Neuronal stem cell (in vitro differentiated cells): ENCODE data around the gene GNLY.

Experiments used
- DNase-seq: peaks from one replicate; pipeline ENCODE4 v3.0.0-alpha.2; 2013; ENCODE audit warnings: low spot score
- H2AFZ ChIP-seq: one replicate; pipeline ENCODE4 v1.6.1; 2013; ENCODE audit warnings: mild to moderate bottlenecking, low read length, inconsistent platforms
- H2AK5ac ChIP-seq: 2 replicates; pipeline ENCODE4 v1.6.1; 2013; ENCODE audit warnings: low read depth, mild to moderate bottlenecking, inconsistent platforms, low read length, moderate library complexity, mixed read lengths
- H2BK120ac ChIP-seq: 2 replicates; pipeline ENCODE4 v1.6.1; 2013; ENCODE audit warnings: low read depth, mild to moderate bottlenecking, inconsistent platforms, low read length, moderate library complexity, mixed read lengths
- H2BK12ac ChIP-seq: one replicate; pipeline ENCODE4 v1.6.1; 2013; ENCODE audit warnings: low read length, inconsistent platforms
- H2BK15ac ChIP-seq: 2 replicates; pipeline ENCODE4 v1.6.1; 2013; ENCODE audit warnings: mild to moderate bottlenecking, low read length, inconsistent platforms, mixed read lengths
- H2BK5ac ChIP-seq: one replicate; pipeline ENCODE4 v1.6.1; 2013; ENCODE audit warnings: inconsistent platforms, mild to moderate bottlenecking, low read length, moderate library complexity
- H3K14ac ChIP-seq: one replicate; pipeline ENCODE4 v1.6.1; 2013; ENCODE audit warnings: low read length, inconsistent platforms
- H3K18ac ChIP-seq: 2 replicates; pipeline ENCODE4 v1.6.1; 2013; ENCODE audit warnings: low read length, inconsistent platforms
- H3K23ac ChIP-seq: 2 replicates; pipeline ENCODE4 v1.6.1; 2013; ENCODE audit warnings: low read depth, mild to moderate bottlenecking, mixed read lengths, low read length, inconsistent platforms; ENCODE audit not compliant: poor library complexity
- H3K27ac ChIP-seq: replicated peaks from 3 replicates; pipeline ENCODE4 v1.5.1; 2013; ENCODE audit warnings: low read length, inconsistent platforms
- H3K27me3 ChIP-seq, 3 experiments: 2 replicates each; pipeline ENCODE4 v1.6.1; 2013; ENCODE audit warnings: low read length in 3 of 3, mild to moderate bottlenecking in 2 of 3, inconsistent platforms in 1 of 3, low read depth in 1 of 3, mixed read lengths in 1 of 3, moderate library complexity in 1 of 3; ENCODE audit not compliant: control insufficient read depth in 3 of 3, insufficient read depth in 3 of 3
- H3K36me3 ChIP-seq, 2 donors: replicated peaks in 1 of 2; 2 replicates each; pipeline ENCODE4 v1.6.1; 2013; ENCODE audit warnings: low read length in 2 of 2; ENCODE audit not compliant: control insufficient read depth in 2 of 2, insufficient read depth in 2 of 2
- H3K4ac ChIP-seq: 2 replicates; pipeline ENCODE4 v1.6.1; 2013; ENCODE audit warnings: inconsistent platforms, mild to moderate bottlenecking, low read length, moderate library complexity
- H3K4me1 ChIP-seq, 2 donors: 1 replicate in 1 of 2; 2 replicates in 1 of 2; pipeline ENCODE4 v1.6.1; 2013; ENCODE audit warnings: low read length in 2 of 2, low read depth in 1 of 2; ENCODE audit not compliant: control insufficient read depth in 2 of 2, insufficient read depth in 1 of 2
- H3K4me2 ChIP-seq: one replicate; pipeline ENCODE4 v1.6.1; 2013; ENCODE audit warnings: mild to moderate bottlenecking, low read length, inconsistent platforms; ENCODE audit not compliant: insufficient read depth, poor library complexity, severe bottlenecking
- H3K4me3 ChIP-seq, 2 donors: 2 replicates each; pipeline ENCODE4 v1.5.1; 2013; ENCODE audit warnings: low read length in 2 of 2, mild to moderate bottlenecking in 2 of 2, inconsistent platforms in 1 of 2, moderate library complexity in 1 of 2
- H3K79me1 ChIP-seq: one replicate; pipeline ENCODE4 v1.6.1; 2013; ENCODE audit warnings: low read depth, mild to moderate bottlenecking, inconsistent platforms, low read length, moderate library complexity
- H3K9ac ChIP-seq: one replicate; pipeline ENCODE4 v1.6.1; 2013; ENCODE audit warnings: mild to moderate bottlenecking, low read depth, low read length, inconsistent platforms; ENCODE audit not compliant: poor library complexity
- H3K9me3 ChIP-seq, 2 donors: replicated peaks in 1 of 2; 2 replicates each; pipeline versions ENCODE3 to v1.6.1; 2013; ENCODE audit warnings: low read length in 2 of 2, mild to moderate bottlenecking in 2 of 2, inconsistent platforms in 1 of 2, low read depth in 1 of 2, mixed read lengths in 1 of 2, moderate library complexity in 1 of 2; ENCODE audit not compliant: control insufficient read depth in 2 of 2, insufficient read depth in 1 of 2
- H4K8ac ChIP-seq: one replicate; pipeline ENCODE4 v1.6.1; 2013; ENCODE audit warnings: low read depth, mild to moderate bottlenecking, inconsistent platforms, low read length, moderate library complexity
- H4K91ac ChIP-seq: one replicate; pipeline ENCODE4 v1.6.1; 2013; ENCODE audit warnings: low read length, low read depth, mild to moderate bottlenecking, inconsistent platforms; ENCODE audit not compliant: poor library complexity
- WGBS, 2 donors: extraction: QIAGEN DNeasy Blood & Tissue Kit; methylation state at CpG; one replicate each; pipeline ENCODE4 v1.1.7; 2013; ENCODE audit warnings: missing lambda C conversion rate in 2 of 2, mixed read lengths in 1 of 2; ENCODE audit not compliant: insufficient read length in 2 of 2, insufficient replicate concordance in 1 of 2; ENCODE audit errors: extremely low coverage in 2 of 2; 5-methylcytosine and 5-hydroxymethylcytosine counted together

The GNLY gene

GRCh38 chr2:85719609-85720240 is 25.6 kb downstream of the GNLY start:
- H3K9ac ChIP-seq = no peak overlapping the region
- H3K14ac ChIP-seq = no peak overlapping the region
- no peak overlapping the region for H2BK120ac ChIP-seq
- no peak overlapping the region for H2BK5ac ChIP-seq
- peaks cover 0 to 12% of the 10 kb centered on the region in 2 donors for H3K4me1 ChIP-seq
- H4K91ac ChIP-seq = no peak overlapping the region
- WGBS, 2 donors = no CpG with 5 or more reads among the region's 6 CpGs
- no peak overlapping the region for H3K23ac ChIP-seq
- no peaks in the 10 kb centered on the region for H3K36me3 ChIP-seq
- no peak overlapping the region for H3K18ac ChIP-seq
- H3K4me3 ChIP-seq = no peak overlapping the region
- H2AK5ac ChIP-seq = no peak overlapping the region
- no peak overlapping the region for H4K8ac ChIP-seq
- no peak overlapping the region for H2AFZ ChIP-seq
- no peak overlapping the region for H3K27ac ChIP-seq
- H3K27me3 ChIP-seq = peaks cover 0 to 21% (median 0%) of the 10 kb centered on the region in 3 experiments
- peaks cover 0 to 4% of the 10 kb centered on the region in 2 donors for H3K9me3 ChIP-seq
- H3K79me1 ChIP-seq = no peaks in the 10 kb centered on the region
- H2BK15ac ChIP-seq = no peak overlapping the region
- no peak for DNase-seq
- no peak overlapping the region for H3K4ac ChIP-seq
- H2BK12ac ChIP-seq = no peak overlapping the region
- no peak overlapping the region for H3K4me2 ChIP-seq

- no peak overlapping the region for H2BK120ac ChIP-seq
- H3K36me3 ChIP-seq = no peaks in the 10 kb centered on the region
- H2AK5ac ChIP-seq = no peak overlapping the region
- no peak overlapping the region for H3K4ac ChIP-seq
- no peak overlapping the region for H3K14ac ChIP-seq
- H3K27me3 ChIP-seq = peaks cover 0 to 29% (median 0%) of the 10 kb centered on the region in 3 experiments
- H3K27ac ChIP-seq = no peak overlapping the region
- H4K8ac ChIP-seq = no peak overlapping the region
- H3K4me1 ChIP-seq = peaks cover 0 to 12% of the 10 kb centered on the region in 2 donors
- no peak overlapping the region for H2AFZ ChIP-seq
- H3K23ac ChIP-seq = no peak overlapping the region
- no peak for DNase-seq
- WGBS, 2 donors = no CpG with 5 or more reads among the region's 1 CpG
- no peak overlapping the region for H3K9ac ChIP-seq
- H2BK15ac ChIP-seq = no peak overlapping the region
- H3K4me2 ChIP-seq = no peak overlapping the region
- peaks cover 0 to 4% of the 10 kb centered on the region in 2 donors for H3K9me3 ChIP-seq
- no peak overlapping the region for H2BK5ac ChIP-seq
- no peak overlapping the region for H3K18ac ChIP-seq
- H2BK12ac ChIP-seq = no peak overlapping the region
- no peak overlapping the region for H3K4me3 ChIP-seq
- H3K79me1 ChIP-seq = no peaks in the 10 kb centered on the region
- H4K91ac ChIP-seq = no peak overlapping the region
Observed at GRCh38 chr2:85720533-85720932, 26.4 kb downstream of the GNLY start.

- H4K91ac ChIP-seq = no peak overlapping the region
- no peak overlapping the region for H3K9ac ChIP-seq
- WGBS, 2 donors = no CpG with 5 or more reads among the region's 4 CpGs
- H2BK12ac ChIP-seq = no peak overlapping the region
- no peaks in the 10 kb centered on the region for H3K36me3 ChIP-seq
- peaks cover 0 to 35% (median 0%) of the 10 kb centered on the region in 3 experiments for H3K27me3 ChIP-seq
- no peak overlapping the region for H2BK5ac ChIP-seq
- no peak overlapping the region for H3K27ac ChIP-seq
- DNase-seq = no peak
- no peak overlapping the region for H3K4me3 ChIP-seq
- H2BK120ac ChIP-seq = no peak overlapping the region
- no peak overlapping the region for H2AK5ac ChIP-seq
- H3K14ac ChIP-seq = no peak overlapping the region
- no peak overlapping the region for H3K18ac ChIP-seq
- peaks cover 0 to 4% of the 10 kb centered on the region in 2 donors for H3K9me3 ChIP-seq
- peaks cover 0 to 7% of the 10 kb centered on the region in 2 donors for H3K4me1 ChIP-seq
- H4K8ac ChIP-seq = no peak overlapping the region
- H3K4ac ChIP-seq = no peak overlapping the region
- no peak overlapping the region for H2BK15ac ChIP-seq
- H3K23ac ChIP-seq = no peak overlapping the region
- no peak overlapping the region for H3K4me2 ChIP-seq
- H3K79me1 ChIP-seq = no peaks in the 10 kb centered on the region
- no peak overlapping the region for H2AFZ ChIP-seq
Observed at GRCh38 chr2:85721641-85722040, 27.5 kb downstream of the GNLY start.

GRCh38 chr2:85722519-85722918 is 28.4 kb downstream of the GNLY start:
- DNase-seq = no peak
- H3K27me3 ChIP-seq = peaks cover 0 to 35% (median 0%) of the 10 kb centered on the region in 3 experiments
- H3K27ac ChIP-seq = no peak overlapping the region
- no peak overlapping the region for H3K18ac ChIP-seq
- no CpG with 5 or more reads among the region's 6 CpGs for WGBS, 2 donors
- no peak overlapping the region for H3K23ac ChIP-seq
- no peak overlapping the region for H2BK120ac ChIP-seq
- no peaks in the 10 kb centered on the region for H3K36me3 ChIP-seq
- H2BK5ac ChIP-seq = no peak overlapping the region
- H3K4ac ChIP-seq = no peak overlapping the region
- no peak overlapping the region for H2AK5ac ChIP-seq
- H3K4me2 ChIP-seq = no peak overlapping the region
- H4K8ac ChIP-seq = no peak overlapping the region
- H3K4me1 ChIP-seq = peaks cover 0 to 3% of the 10 kb centered on the region in 2 donors
- H3K79me1 ChIP-seq = no peaks in the 10 kb centered on the region
- no peak overlapping the region for H2BK12ac ChIP-seq
- no peak overlapping the region for H3K9ac ChIP-seq
- no peak overlapping the region for H2AFZ ChIP-seq
- no peak overlapping the region for H2BK15ac ChIP-seq
- no peak overlapping the region for H3K14ac ChIP-seq
- peaks cover 0 to 4% of the 10 kb centered on the region in 2 donors for H3K9me3 ChIP-seq
- no peak overlapping the region for H4K91ac ChIP-seq
- no peak overlapping the region for H3K4me3 ChIP-seq
